ENCODE results near the gene TMEM267.
"Not testable (repeated sequence)": the region's sequence is repeated elsewhere in the genome, so short reads cannot be mapped to it uniquely, and the experiment has no call there.

Gene TMEM267

DNA sequence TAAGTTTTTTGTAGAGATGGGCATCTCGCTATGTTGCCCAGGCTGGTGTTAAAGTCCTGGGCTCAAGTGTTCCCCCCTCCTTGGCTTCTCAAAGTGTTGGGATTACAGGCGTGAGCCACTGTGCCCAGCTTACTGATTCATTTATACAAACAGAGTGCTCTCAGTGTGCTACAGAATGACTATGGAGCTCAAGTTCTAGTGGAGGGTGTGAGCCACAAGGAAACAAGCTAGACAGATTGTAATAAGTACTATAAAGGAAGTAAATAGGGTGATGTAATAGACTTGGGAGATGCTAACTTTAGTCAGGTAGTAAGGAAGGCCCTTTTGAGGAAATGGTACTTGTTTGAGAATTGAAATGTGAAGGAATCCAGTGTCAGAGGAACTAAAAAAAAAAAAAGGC lies 1.7 kb upstream of the TMEM267 start:
- ChIA-PET POLR2A (no interaction called here), CTCF (interaction anchor here (0.8 to 3.6 kb wide), 13 partner anchors 10 to 492 kb away, joined by 3 to 43 read pairs (median 7); partner anchors contain the start of genes CCL28 and HMGCS1)
- TF ChIP-seq, protein P1, sequence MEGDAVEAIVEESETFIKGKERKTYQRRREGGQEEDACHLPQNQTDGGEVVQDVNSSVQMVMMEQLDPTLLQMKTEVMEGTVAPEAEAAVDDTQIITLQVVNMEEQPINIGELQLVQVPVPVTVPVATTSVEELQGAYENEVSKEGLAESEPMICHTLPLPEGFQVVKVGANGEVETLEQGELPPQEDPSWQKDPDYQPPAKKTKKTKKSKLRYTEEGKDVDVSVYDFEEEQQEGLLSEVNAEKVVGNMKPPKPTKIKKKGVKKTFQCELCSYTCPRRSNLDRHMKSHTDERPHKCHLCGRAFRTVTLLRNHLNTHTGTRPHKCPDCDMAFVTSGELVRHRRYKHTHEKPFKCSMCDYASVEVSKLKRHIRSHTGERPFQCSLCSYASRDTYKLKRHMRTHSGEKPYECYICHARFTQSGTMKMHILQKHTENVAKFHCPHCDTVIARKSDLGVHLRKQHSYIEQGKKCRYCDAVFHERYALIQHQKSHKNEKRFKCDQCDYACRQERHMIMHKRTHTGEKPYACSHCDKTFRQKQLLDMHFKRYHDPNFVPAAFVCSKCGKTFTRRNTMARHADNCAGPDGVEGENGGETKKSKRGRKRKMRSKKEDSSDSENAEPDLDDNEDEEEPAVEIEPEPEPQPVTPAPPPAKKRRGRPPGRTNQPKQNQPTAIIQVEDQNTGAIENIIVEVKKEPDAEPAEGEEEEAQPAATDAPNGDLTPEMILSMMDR (IDR thresholded peaks at IDR 0.05; ENCODE audit: control extremely low read depth, extremely low read depth, low read depth, missing control alignments): no peak
- DNase-seq (ENCODE audit: extremely low spot score): no peak

DNA sequence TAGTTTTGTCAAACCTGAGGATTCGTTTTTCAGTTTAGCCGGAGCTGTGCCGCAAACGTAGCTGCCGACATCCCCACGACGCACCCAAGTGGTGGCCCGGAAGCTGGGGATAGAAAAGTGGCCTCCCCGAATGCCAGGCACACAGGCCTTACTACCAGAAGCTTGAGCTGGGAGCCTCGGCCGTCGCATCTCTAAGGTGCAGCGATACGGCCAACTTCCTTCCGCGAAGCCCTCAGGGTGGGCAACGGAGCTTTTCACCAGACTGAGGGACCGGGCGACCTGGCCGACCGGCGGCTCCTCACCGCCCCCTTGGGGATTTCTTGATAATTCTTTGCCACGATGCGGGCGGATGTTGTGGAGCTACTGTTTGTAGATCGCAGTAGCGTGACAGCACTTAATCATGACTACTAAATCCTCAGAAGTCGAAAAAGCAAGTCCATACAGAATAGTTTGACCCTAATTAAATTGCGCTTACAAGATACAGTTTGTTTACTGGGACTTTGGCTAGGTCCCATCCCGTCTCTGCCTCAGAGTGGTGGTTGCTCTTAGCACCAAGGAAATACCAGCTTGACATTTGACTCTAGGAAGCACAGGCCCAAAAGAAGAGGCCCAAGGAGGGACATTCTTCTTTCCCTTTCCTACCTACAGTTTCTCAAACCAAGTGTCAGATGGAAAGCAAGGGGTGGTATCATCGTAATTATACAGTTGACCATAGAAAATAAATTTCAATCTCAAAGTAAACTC lies 613 bp upstream of the TMEM267 start:
- peak; percentile 77 for DNase-seq (ENCODE audit: extremely low spot score)
- TF ChIP-seq, protein P1 (IDR thresholded peaks at IDR 0.05; ENCODE audit: control extremely low read depth, extremely low read depth, low read depth, missing control alignments): peak; percentile 78
- ChIA-PET CTCF (interaction anchor here (0.6 to 3.6 kb wide), 55 partner anchors 8 to 493 kb away, joined by 3 to 43 read pairs (median 4); partner anchors contain the start of genes C5orf34, CCL28, HMGCS1 and NNT), POLR2A (interaction anchor here (0.7 to 1.9 kb wide), 9 partner anchors 31 to 443 kb away, joined by 4 to 13 read pairs (median 5); partner anchors contain the start of genes C5orf34, HMGCS1, NNT and ZNF131)

DNA sequence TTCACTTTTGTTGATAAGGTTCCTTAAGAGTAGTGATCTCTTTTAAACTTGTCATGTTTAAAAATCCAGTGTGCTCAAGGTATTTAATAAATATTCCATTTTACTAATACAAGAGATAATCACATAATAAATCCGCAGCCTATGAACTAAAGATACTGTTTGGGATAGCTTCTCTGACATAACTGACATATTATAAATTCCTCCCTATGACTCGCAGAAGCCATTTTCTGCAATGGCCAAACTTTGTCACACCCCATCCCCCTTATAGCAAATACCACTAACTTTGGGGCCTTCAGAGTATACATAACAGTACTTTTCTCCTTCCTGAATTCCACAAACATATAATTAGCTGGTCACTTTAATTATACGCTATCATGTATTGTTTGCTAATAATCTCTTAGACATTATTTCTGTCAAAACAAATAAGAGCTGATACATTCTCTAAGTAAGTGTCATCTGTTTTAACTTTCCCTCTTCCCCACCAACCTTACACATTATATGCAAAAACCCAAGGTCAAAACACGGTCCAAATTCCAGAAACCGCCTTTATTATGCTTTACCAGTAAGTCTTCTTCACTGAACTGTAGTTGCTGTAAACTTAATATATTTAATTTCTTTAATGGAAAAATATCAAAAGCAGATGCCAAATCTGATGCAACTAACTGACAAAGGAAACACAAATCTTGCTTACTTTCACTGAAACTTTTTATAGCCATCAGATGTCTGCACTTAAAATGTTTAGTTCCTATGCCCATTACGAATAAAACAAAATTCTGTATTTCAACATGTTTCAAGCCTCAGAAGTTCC lies 971 bp downstream of the TMEM267 start:
- POLR2A ChIA-PET: no interaction called here

DNA sequence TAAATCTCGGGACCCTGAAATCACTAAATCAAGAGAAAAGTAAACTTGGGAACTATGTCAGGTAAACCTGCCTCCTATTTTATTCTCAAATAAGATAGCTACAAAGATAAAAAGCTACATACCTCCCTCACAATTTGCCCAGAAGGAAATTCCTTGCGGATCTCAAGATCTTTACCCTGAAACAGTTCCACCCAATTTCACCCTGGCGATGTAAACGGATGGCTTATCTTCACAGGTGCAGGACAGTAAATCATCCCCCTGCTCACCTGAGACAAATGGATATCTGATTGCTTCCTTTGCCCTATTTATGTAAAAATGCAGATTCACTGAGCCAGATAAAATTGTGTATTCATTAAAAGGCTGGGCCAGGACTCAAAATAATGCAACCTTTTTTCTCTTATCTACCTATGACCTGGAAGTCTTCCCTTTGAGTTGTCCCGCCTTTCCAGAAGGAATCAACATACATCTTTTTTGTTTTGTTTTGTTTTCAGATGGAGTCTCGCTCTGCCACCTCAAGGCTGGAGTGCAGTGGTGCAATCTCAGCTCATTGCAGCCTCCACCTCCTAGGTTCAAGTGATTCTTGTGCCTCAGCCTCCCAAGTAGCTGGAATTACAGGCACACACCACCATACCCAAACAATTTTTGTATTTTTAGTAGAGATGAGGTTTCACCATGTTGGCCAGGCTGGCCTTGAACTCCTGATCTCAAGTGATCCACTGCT lies 13.8 kb downstream of the TMEM267 start:
- ChIA-PET CTCF (interaction anchor here (1.2 to 4.2 kb wide), 2 partner anchors 15 to 16 kb away, joined by 3 to 30 read pairs; partner anchors contain the start of gene TMEM267), POLR2A (no interaction called here)
- DNase-seq (ENCODE audit: extremely low spot score): no peak
- TF ChIP-seq, protein P1 (IDR thresholded peaks at IDR 0.05; ENCODE audit: control extremely low read depth, extremely low read depth, low read depth, missing control alignments): no peak

More for the DNA sequence above, 971 bp downstream of the TMEM267 start:
- TF ChIP-seq, protein P1 (IDR thresholded peaks at IDR 0.05; ENCODE audit: control extremely low read depth, extremely low read depth, low read depth, missing control alignments): no peak
- peak; percentile 15 for DNase-seq (ENCODE audit: extremely low spot score)
- CTCF ChIA-PET: no interaction called here

DNA sequence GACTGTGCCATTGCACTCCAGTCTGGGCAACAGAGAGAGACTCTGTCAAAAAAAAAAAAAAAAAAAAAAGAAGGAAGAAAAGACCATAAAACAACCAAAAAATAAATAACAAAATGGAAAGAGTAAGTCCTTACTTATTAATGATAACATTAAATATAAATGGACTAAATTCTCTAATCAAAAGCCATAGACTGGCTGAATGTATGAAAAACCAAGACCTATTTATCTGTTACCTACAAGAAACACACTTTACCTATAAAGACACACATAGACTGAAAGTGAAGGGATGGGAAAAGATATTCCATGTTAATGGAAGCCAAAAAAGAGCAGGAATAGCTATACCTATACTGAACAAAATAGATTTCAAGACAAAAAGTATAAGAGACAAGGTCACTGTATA lies 16.6 kb downstream of the TMEM267 start:
- ChIA-PET POLR2A (no interaction called here), CTCF (interaction anchor here (1.8 to 4.2 kb wide), 2 partner anchors 18 to 21 kb away, joined by 3 to 30 read pairs; partner anchors contain the start of gene TMEM267)
- TF ChIP-seq, protein P1 (IDR thresholded peaks at IDR 0.05; ENCODE audit: control extremely low read depth, extremely low read depth, low read depth, missing control alignments): no peak
- no peak for DNase-seq (ENCODE audit: extremely low spot score)

DNA sequence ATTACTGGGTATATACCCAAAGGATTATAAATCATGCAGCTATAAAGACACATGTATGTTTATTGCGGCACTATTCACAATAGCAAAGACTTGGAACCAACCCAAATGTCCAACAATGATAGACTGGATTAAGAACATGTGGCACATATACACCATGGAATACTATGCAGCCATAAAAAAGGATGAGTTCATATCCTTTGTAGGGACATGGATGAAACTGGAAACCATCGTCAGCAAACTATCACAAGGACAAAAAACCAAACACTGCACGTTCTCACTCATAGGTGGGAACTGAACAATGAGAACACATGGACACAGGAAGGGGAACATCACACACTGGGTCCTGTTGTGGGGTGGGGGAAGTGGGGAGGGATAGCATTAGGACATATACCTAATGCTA lies 18.2 kb downstream of the TMEM267 start:
- CTCF ChIA-PET; POLR2A ChIA-PET; DNase-seq (ENCODE audit: extremely low spot score): not testable (repeated sequence)
